ENCODE data around the gene MOBP.

MOBP gene

DNA sequence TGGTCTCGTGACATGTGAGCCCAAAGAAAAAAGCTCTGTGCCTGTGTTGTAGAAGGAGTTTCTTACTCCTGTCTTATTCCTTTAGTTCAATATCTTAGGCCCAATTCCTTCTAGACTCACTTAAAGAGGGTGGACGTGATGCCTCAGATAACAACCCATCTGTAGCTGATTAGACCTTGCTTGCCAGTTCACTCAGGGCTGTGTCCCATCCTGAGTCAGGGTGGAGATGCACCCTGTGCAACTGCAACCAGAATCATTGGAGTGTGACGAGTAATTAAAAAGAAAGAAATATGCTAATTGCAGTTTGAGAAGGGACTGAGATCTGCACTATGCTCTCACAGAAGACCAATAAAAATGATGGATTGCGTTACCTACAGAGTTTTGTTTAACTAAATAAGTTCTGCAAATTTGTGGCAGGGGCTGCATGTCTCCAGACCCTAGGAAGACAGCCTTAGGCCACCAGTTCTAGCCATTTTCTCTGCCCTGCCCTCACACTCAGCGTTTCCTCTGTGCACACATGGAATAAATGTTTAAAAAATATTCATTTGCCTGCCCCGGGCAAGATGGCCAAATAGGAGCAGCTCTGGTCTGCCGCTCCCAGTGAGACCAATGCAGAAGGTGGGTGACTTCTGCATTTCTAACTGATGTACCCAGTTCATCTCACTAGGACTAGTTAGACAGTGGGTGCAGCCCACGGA lies 83.0 kb downstream of the MOBP start:
- peaks cover 23% of the 10 kb centered on the region for H3K27me3 Mint-ChIP-seq (ENCODE audit: low read depth)
- no peak overlapping the region for H3K4me3 Mint-ChIP-seq
- no peak for DNase-seq (ENCODE audit: low spot score)
- H3K36me3 Mint-ChIP-seq (ENCODE audit: low read depth), result no peaks in the 10 kb centered on the region
- peaks cover 11% of the 10 kb centered on the region for H3K9me3 Mint-ChIP-seq
- no peaks in the 10 kb centered on the region for H3K4me1 Mint-ChIP-seq (ENCODE audit: low read depth)
- H3K27ac Mint-ChIP-seq, result no peak overlapping the region
